Colon (tissue), 2 donors: ENCODE data around the gene SCGB1C2.
"Not testable (repeated sequence)": the region's sequence is repeated elsewhere in the genome, so short reads cannot be mapped to it uniquely, and the experiment has no call there.

ENCODE experiments used
- FAIRE-seq: peaks from 2 replicates; lab custom pipeline; 2012; peaks lifted over from hg19 to GRCh38; lab: Jason Lieb, UNC
- donor health status: control.
- donor health status: control.

Gene SCGB1C2

GRCh38 chr17:149231-149630 lies 11.9 kb downstream of the SCGB1C2 start:
- FAIRE-seq: no peak

DNA sequence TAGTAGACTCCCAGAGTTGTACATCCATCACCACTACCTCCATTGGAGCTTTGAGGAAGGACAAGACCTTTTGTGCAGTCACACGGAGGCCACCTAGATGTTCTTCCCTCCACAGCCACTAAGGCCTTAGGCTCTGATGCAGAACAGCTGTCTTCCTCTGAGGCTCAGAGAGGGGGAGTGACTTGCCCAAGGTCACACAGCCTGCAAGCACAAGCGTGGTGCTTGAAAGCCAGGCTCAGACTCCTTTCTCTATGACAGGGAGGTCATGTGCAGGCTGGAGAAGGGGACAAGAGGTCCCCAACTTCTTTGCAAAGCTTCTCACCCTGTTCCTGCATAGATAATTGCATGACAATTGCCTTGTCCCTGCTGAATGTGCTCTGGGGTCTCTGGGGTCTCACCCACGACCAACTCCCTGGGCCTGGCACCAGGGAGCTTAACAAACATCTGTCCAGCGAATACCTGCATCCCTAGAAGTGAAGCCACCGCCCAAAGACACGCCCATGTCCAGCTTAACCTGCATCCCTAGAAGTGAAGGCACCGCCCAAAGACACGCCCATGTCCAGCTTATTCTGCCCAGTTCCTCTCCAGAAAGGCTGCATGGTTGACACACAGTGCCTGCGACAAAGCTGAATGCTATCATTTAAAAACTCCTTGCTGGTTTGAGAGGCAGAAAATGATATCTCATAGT lies 12.7 kb downstream of the SCGB1C2 start:
- FAIRE-seq: no peak

- FAIRE-seq: no peak
Observed at GRCh38 chr17:151004-151403, 13.6 kb downstream of the SCGB1C2 start.

- no peak for FAIRE-seq
Observed at GRCh38 chr17:151886-152859, 14.8 kb downstream of the SCGB1C2 start.

DNA sequence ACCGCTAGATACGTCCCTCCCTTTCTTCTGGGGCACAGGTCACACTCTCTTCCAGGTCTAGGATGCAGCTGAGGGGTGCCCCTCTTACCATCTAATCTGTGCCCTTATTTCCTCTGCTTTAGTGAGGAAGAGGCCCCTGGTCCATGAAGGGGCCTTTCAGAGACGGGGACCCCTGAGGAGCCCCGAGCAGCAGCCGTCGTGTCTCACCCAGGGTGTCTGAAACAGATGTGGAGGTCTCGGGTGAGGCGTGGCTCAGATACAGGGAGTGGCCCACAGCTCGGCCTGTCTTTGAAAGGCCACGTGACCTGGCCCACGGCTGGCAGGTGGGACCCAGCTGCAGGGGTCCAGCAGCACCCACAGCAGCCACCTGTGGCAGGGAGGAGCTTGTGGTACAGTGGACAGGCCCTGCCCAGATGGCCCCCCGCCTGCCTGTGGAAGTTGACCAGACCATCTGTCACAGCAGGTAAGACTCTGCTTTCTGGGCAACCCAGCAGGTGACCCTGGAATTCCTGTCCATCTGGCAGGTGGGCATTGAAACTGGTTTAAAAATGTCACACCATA lies 15.6 kb downstream of the SCGB1C2 start:
- FAIRE-seq: no peak

- FAIRE-seq: no peak
Observed at GRCh38 chr17:153851-154250, 16.5 kb downstream of the SCGB1C2 start.

DNA sequence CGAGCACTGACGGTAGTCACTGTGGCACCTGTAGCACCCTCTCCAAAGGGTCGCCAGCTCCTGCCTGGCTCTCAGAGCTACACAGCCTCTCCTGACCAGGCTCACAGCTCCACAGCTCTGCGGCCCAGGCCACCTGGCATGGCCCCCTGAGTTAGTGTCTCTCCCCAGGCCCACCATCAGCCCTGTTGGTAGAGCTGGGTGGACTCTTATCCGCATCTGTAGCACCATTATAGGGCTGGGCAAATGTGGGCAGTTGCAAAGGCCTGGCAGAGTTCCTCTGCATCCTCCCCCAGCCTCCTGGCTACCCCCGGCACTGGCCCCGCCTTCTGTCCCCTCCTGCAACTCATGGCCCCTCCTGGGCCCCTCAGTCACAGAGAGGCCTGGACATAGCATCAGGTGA lies 18.2 kb downstream of the SCGB1C2 start:
- no peak for FAIRE-seq

DNA sequence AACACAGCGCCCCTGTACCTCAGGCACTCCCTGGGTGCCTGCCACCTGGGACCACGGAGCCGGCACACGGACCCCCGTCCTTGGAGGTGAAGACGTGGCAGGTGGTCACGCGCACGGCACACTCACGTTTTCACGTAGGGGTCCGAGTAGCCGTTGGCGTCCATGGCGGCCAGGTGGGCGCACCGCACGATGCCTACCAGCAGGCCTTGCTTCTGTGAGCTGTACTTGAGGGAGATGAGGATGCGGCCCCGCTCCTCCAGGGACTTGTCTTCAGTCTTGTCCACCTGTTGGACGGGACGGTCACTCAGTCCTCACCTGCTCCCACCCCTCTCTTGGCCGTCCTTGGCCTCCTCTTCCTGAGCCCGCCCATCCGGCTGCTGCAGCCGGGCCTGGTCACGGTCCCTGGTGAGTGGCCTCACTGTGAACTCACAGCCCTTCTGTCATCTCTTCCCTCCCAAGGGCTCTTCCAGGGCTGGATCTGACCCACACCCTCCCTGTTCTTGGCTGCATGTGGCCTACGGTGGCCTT lies 18.8 kb downstream of the SCGB1C2 start:
- no peak for FAIRE-seq

DNA sequence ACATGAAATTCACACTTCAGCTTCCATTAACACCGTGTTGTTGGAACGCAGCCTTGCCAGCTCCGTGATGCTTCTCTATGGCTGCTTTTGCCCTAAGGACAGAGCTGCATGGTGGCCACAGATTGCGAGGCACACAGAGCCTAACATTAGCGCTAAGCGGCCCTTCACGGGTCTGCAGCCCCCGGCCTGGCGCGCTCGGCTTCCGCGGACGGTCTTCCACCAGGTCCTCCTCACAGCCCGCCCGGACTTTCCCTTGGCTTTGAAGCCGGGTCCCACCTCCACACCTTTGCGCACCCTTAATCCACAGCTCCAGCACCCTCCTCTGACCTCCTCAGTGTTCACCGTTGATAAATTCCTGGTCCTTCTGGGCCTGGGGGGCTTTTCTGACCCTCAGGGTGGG lies 19.6 kb downstream of the SCGB1C2 start:
- no peak for FAIRE-seq

DNA sequence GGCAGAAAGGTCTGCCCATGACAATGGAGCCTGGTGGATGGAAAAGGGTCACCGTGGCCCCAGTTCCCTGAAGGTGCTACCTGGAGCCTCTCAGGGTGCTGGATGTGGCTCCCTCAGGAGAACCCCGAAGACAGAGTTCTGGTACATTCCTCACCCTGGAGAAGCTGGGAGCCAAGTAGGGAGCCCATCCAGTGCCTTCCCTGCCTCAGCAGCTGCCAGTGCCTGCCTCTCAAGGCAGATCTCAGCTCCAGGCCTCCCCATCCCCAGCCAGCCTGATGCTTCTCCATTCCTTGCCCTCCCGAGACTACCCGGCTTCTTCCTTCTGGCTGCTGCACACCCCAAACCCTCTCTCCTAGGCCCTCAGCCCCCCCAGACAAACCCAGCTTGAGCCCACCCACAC lies 20.5 kb downstream of the SCGB1C2 start:
- FAIRE-seq: no peak

- FAIRE-seq: no peak
Observed at GRCh38 chr17:158379-158778, 21.0 kb downstream of the SCGB1C2 start.

DNA sequence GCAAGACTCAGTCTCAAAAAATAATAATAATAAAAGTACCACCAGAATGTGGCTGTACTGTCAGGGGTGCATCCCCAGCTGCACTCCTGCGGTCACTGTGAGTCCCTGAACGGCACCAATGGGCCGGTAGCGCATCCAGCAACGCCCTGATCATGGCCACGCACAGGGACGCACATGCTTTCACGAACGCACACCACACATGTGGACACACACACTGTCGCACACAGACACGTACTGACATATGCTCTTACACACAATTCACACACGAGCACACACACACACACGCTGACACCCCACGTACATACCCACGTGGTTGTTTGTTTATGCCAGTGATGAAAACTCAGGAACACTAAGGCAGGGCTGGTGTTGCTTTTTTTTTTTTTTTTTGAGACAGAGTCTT lies 22.2 kb downstream of the SCGB1C2 start:
- no peak for FAIRE-seq

GRCh38 chr17:160336-160735 lies 23.0 kb downstream of the SCGB1C2 start:
- no peak for FAIRE-seq

DNA sequence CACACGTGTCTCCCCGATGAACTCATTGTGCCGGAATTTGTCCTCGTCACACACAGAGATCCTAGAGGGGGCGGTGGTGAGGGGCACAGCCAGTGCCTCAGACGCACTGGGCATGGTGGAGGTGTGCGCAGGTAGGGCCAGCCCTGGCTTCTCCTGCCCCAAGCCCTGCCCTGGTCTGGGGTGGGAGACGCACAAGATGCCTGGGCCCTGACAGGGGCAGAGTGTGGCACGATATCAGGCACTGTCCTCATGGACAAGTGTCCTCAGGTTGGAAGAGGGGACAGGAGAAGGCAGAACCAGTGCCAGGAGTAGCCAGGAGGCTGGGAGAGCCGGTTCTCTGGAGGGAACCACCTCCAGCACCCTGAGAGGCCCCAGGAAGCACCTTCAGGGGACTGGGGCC lies 24.1 kb downstream of the SCGB1C2 start:
- no peak for FAIRE-seq

GRCh38 chr17:162689-163088 lies 25.3 kb downstream of the SCGB1C2 start:
- FAIRE-seq: no peak

DNA sequence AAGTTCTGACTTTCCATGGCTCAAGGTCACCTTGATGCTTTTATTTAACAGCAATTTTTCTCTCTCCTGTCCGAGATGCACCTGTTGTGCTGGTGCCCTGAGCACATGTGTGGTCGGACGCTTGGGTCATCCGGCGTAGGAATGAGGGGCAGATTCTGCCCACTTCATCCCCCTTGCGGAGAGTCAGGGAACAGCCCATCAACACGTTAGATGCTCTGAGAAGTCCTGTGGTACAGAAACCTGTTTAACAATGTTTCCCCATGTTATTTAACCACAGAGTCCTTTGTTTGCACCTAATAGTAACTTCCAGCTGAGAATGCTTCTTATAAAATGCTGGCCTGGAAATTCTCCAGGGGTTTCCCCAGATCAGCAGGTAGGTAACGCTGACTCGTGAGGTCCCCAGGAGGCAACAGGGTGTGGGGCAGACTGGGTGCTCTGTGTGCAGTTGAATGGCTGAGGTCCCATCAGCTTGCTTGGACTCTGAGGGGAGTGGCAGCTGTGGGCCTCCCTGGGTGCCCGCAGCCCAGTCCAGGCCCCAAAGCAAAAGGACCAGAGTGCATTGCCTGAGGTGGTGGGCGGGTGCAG lies 26.2 kb downstream of the SCGB1C2 start:
- no peak for FAIRE-seq

GRCh38 chr17:164303-165235 lies 27.2 kb downstream of the SCGB1C2 start:
- FAIRE-seq: no peak

- no peak for FAIRE-seq
Observed at GRCh38 chr17:165939-166338, 28.6 kb downstream of the SCGB1C2 start.

GRCh38 chr17:168614-169013 lies 31.2 kb downstream of the SCGB1C2 start:
- not testable (repeated sequence) for FAIRE-seq

DNA sequence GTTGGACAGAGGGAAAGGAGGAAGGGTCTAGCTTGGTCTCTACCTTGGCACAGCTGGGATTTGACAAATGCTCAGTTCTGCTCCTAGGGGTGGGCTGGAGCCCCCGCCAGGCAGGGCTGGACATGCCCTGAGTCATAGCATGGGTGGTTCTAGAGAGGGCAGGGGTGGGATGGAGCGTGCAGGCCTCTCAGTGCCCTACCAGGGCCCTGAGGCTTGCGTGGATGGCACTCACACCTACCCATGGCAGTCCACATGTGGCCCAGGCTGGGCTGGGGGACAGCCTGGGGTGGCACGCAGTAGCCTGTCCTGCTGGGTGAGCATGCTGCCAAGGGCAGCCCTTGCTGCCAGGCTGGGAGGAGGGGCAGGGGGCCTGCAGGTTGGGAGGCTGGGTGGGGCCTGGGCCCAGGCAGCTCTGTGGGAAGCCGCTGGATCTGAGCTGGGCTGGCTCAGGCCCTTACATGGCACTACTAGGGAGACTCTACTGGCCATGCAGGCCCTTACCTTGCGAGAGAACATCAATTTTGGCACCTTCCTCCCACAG lies 32.8 kb downstream of the SCGB1C2 start:
- FAIRE-seq: no peak

- FAIRE-seq: no peak
Observed at GRCh38 chr17:171871-172270, 34.5 kb downstream of the SCGB1C2 start.
